Measurements from ENCODE around the gene PTK6.

Gene PTK6

DNA sequence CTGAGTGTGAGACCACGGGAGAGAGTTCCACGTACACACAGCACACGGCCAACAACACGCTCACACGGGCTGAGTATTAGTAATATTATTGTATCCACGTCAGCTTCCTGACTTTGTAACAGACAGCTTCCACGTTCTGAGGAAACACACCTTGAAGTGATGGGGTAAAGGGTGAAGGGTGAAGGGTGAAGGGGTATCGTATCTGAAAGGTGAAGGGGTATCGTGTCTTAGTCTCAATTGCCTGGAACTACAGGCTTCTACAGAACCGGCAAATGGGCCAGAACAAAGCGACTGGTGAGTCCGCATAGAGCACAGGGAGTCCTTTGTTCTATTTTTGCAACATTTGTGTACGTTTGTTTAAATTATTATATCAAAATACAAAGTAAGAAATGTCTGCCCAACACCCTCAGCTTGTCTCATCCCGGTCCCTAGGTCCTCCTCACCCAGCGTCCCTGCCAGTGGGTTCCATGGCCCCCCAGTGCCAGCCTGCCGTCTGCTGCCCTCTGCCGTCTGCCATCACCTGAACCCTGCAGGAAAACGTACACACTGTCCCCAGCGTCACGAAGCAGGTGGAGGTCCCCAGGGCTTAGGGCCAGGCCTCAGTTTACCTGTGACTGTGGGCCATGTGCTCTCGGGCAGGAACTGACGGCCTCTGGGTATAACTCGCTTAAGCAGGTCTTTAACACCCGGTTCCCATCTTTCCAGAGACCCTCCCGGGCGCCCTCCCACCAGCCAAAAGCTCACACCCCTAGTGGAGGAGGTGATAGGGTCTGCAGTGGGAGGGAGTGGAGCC lies 41.2 kb upstream of the PTK6 start:
- TF ChIP-seq, protein P1, sequence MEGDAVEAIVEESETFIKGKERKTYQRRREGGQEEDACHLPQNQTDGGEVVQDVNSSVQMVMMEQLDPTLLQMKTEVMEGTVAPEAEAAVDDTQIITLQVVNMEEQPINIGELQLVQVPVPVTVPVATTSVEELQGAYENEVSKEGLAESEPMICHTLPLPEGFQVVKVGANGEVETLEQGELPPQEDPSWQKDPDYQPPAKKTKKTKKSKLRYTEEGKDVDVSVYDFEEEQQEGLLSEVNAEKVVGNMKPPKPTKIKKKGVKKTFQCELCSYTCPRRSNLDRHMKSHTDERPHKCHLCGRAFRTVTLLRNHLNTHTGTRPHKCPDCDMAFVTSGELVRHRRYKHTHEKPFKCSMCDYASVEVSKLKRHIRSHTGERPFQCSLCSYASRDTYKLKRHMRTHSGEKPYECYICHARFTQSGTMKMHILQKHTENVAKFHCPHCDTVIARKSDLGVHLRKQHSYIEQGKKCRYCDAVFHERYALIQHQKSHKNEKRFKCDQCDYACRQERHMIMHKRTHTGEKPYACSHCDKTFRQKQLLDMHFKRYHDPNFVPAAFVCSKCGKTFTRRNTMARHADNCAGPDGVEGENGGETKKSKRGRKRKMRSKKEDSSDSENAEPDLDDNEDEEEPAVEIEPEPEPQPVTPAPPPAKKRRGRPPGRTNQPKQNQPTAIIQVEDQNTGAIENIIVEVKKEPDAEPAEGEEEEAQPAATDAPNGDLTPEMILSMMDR (IDR thresholded peaks at IDR 0.05; ENCODE audit: low read length, missing control alignments), result no peak
- H3K4me3 ChIP-seq (replicated peaks; ENCODE audit: low read depth, low read length), result no peak overlapping the region
- DNase-seq (ENCODE audit: low read depth), result no peak

DNA sequence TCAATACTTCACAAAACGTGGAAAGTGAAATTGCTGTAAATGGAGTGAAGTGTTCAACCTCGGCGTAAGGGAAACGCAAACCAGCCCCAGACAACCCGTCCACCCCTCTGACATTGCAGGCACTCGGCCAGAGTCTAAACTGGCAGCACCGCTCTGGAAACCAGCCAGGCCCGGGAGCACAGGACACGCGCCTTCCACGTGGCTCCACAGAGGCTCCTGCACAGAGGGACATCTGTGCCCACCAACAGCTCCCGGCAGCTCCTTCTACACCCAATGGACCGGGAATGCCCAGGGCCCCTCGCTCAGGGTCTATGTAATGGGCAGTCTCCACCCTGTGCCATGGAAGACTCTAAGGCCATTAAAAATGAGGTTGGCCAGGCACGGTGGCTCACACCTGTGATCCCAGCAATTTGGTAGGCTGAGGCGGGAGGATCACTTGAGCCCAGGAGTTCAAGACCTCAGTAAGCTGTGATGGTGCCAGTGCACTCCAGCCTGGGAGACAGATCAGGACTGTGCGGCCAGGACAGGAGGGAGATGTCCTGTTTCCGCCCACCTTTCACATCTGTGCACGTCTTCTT lies 40.2 kb upstream of the PTK6 start:
- H3K4me3 ChIP-seq (replicated peaks; ENCODE audit: low read depth, low read length), result no peak overlapping the region
- TF ChIP-seq, protein P1 (IDR thresholded peaks at IDR 0.05; ENCODE audit: low read length, missing control alignments), result no peak
- no peak for DNase-seq (ENCODE audit: low read depth)

DNA sequence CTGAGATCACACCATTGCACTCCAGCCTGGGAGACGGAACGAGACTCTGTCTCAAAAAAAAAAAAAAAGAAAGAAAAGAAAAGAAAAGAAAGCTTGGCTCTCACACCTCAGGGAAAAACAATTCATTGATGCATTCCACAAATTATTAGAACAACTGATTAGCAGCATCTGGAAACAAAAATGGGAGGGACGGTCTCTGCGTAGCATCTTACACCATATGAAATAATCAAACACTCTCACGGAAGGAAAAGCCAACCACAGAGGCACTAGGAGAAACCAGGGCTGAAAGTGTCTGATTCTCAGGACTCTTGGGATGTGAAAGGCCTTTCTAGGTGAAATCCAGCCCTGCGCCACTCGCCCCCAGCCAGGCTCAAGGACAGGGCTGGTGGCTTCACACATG lies 39.1 kb upstream of the PTK6 start:
- no peak for DNase-seq (ENCODE audit: low read depth)
- TF ChIP-seq, protein P1 (IDR thresholded peaks at IDR 0.05; ENCODE audit: low read length, missing control alignments), result no peak
- H3K4me3 ChIP-seq (replicated peaks; ENCODE audit: low read depth, low read length), result no peak overlapping the region

DNA sequence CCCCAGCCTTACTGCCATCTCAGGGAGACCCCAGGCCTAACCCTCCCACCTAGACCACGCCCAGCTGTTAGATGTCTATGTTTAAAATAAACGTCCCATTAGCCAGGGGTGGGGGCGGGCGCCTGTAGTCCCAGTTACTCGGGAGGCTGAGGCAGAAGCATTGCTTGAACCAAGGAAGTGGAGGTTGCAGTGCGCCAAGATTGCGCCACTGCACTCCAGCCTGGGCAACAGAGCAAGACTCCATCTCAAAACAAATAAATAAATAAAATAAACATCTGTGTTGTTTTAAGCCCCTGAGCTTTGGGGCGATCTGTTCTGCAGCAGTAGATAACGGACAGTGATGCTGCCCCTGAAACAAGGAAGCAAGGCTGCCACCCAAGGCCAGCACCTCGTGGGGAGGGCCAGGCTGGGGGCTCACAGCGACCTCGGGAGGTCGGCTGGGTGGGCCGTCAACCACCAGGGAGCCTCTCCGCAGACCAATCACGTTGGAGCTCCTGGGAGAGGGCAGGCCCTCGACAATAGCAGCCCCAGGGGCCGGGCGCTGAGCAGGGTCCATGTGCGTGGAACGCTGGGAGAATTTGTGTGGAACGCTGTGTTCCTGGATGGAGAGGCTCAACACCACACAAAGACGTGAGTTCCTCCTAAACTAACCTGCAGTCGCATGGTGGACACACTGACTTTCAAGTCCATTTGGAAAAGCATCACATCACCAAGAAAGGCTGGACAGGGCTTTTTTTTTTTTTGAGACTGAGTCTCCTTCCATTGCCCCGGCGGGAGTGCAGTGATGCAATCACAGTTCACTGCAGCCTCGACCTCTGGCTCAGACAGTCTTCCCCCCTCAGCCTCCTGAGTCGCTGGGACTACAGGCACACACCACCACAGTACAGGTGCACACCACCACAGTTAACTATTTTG lies 37.9 kb upstream of the PTK6 start:
- TF ChIP-seq, protein P1 (IDR thresholded peaks at IDR 0.05; ENCODE audit: low read length, missing control alignments), result no peak
- no peak overlapping the region for H3K4me3 ChIP-seq (replicated peaks; ENCODE audit: low read depth, low read length)
- peak; percentile 19 for DNase-seq (ENCODE audit: low read depth)

DNA sequence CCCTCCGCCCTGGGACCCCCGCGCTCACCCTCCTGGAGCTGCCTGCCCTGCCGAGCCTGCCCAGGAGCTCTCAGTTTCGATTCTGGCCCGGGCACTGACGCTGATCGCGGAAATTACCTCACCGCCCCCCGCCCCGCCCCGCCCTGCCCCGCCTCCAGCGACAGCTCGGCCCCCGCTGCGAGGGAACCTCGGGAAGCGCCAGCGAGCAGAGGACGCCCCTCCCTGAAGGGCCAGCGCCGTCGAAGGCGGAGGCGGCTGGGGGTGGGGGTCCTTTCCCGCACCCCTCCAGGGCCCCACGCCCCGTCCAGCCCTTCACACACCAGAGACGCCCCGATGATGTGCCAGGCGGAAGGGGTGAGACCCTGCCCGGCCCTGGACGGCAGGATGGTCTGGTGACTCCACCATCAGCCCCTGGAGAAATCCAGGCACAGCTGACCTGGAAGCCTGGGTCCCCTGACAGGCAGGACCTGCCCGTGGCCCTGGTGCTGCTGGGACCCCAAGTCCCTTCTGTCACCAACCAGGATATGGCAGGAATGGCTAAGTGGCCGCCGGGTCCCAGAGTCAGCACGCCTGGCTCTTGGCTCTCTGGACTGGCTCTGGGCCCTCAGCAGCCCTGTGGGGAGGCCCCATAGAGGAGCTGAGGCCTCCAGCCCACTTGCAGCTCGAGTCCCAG lies 37.1 kb upstream of the PTK6 start, which contains the start of gene HELZ2:
TSS of gene HELZ2 (minus strand) at position 84 of the 673 bp plus-strand sequence. CDS start 1,854 bp downstream, outside the sequence.
- peak; percentile 50 for DNase-seq (ENCODE audit: low read depth)
- peak within 1 kb of the TSS; percentile 81 for H3K4me3 ChIP-seq (replicated peaks; ENCODE audit: low read depth, low read length)
- TF ChIP-seq, protein P1 (IDR thresholded peaks at IDR 0.05; ENCODE audit: low read length, missing control alignments), result no peak

DNA sequence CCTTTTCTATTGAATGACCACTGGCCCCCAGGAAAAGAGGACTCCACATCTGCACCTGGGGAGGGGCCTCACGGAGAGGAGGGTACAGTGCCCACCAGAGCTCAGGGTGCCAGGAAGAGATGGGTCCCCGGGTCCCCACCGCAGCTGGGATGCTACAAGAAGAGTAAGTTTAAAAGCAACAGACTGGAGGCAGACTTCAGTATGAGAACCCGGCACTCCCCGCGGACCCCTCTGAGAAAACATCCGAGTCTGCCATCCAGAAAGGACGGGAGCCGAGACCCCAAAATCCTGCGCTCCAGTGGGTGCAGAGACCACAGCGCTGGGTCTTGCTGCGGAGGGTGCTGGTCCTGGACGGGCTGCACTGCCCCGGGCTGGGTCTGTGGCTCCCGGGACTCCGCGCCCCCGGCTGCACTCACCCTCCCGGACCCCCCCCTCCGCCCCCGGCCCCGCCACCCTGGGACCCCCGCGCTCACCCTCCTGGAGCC lies 36.5 kb upstream of the PTK6 start:
- TF ChIP-seq, protein P1 (IDR thresholded peaks at IDR 0.05; ENCODE audit: low read length, missing control alignments), result no peak
- DNase-seq (ENCODE audit: low read depth), result no peak
- peak overlapping the region; percentile 81 for H3K4me3 ChIP-seq (replicated peaks; ENCODE audit: low read depth, low read length)
